K562 (cell line): ENCODE data around the gene TRIM37. TPM values are rescaled to one million over a fixed set of nuclear protein-coding genes. Genes with fewer than 3 reads are reported as not detected.

Experiments used
- ATAC-seq: fragments of 200-7000 bp; cut with Tn5 transposase; 3 replicates; pipeline ENCODE4 v1.9.1; 2020; ENCODE audit warnings: moderate library complexity
- BruUV-seq: library from RNA; stranded (reverse); fragments of 400-500 nt; replicated peaks from 2 replicates; lab custom pipeline; 2021; lab: Mats Ljungman, UMichigan
- CTCF ChIA-PET: fragments of 300-600 bp; formaldehyde crosslinking; extraction: SDS; loops from one replicate; lab custom pipeline; 2021; ENCODE audit warnings: low intra/inter-chr PET ratio; lab: Yijun Ruan, JAX
- POLR2A ChIA-PET: fragments of 300-600, 350-650 bp; sonication (Branson Sonifier 250); formaldehyde crosslinking; extraction: SDS; loops from one replicate; lab custom pipeline; 2021; ENCODE audit warnings: antibody characterized with exemption, inconsistent platforms; lab: Yijun Ruan, JAX
- DNase-seq, 4 experiments: peaks; one replicate each; pipeline versions ENCODE4 v3.0.0 to v3.0.0-alpha.2; 2011 to 2018; ENCODE audit warnings: low spot score in 3 of 4, mixed read lengths in 3 of 4; ENCODE audit errors: extremely low read depth in 1 of 4
- FAIRE-seq: peaks from 2 replicates; lab custom pipeline; 2011; peaks lifted over from hg19 to GRCh38; lab: Jason Lieb, UNC
- H2AFZ ChIP-seq: 2 replicates; pipeline ENCODE4 v1.6.0; 2011; ENCODE audit warnings: low read depth, low read length, control low read depth, inconsistent platforms
- H3K27ac ChIP-seq: fragments of 200-600 bp; 3 replicates; pipeline ENCODE4 v1.8.0; 2011; ENCODE audit warnings: low read depth, mild to moderate bottlenecking, control low read depth, inconsistent platforms, low read length, moderate library complexity, mixed read lengths; ENCODE audit errors: extremely low read depth
- H3K27me3 ChIP-seq, 2 experiments: fragments of 300-600 bp in 1 of 2; 2 replicates in 1 of 2; 3 replicates in 1 of 2; pipeline versions ENCODE4 v1.6.0 to v1.8.0; 2011; ENCODE audit warnings: inconsistent platforms in 2 of 2, low read length in 2 of 2, mild to moderate bottlenecking in 1 of 2, mixed read lengths in 1 of 2, moderate library complexity in 1 of 2; ENCODE audit not compliant: control insufficient read depth in 2 of 2, insufficient read depth in 2 of 2
- H3K36me3 ChIP-seq: fragments of 300-600 bp; 3 replicates; pipeline ENCODE4 v1.8.0; 2011; ENCODE audit warnings: mild to moderate bottlenecking, low read length, inconsistent platforms; ENCODE audit not compliant: control insufficient read depth, insufficient read depth
- H3K4me1 ChIP-seq, 2 experiments: fragments of 200-600 bp in 1 of 2; replicated peaks in 1 of 2; 2 replicates in 1 of 2; 3 replicates in 1 of 2; pipeline versions ENCODE4 v1.5.1 to v1.8.0; 2011; ENCODE audit warnings: inconsistent platforms in 2 of 2, low read length in 2 of 2, mild to moderate bottlenecking in 1 of 2, mixed read lengths in 1 of 2, moderate library complexity in 1 of 2; ENCODE audit not compliant: control insufficient read depth in 2 of 2, insufficient read depth in 2 of 2
- H3K4me2 ChIP-seq: 2 replicates; pipeline ENCODE4 v1.6.1; 2011; ENCODE audit warnings: low read length, control low read depth, inconsistent platforms, mixed read lengths; ENCODE audit not compliant: insufficient read depth
- H3K4me3 ChIP-seq: fragments of 200-600 bp; sonication (generic), shearing (Covaris generic); 2 replicates; pipeline ENCODE4 v1.5.1; 2016; ENCODE audit warnings: control low read depth, inconsistent platforms
- H3K79me2 ChIP-seq: fragments of 200-600 bp; 3 replicates; pipeline ENCODE4 v1.8.0; 2011; ENCODE audit warnings: low read length, inconsistent platforms; ENCODE audit not compliant: control insufficient read depth, insufficient read depth
- H3K9ac ChIP-seq, 2 experiments: 2 replicates each; pipeline versions ENCODE4 v1.6.0 to v1.6.1; 2011; ENCODE audit warnings: low read depth in 2 of 2, low read length in 2 of 2, control low read depth in 1 of 2, inconsistent platforms in 1 of 2, mild to moderate bottlenecking in 1 of 2, mixed read lengths in 1 of 2; ENCODE audit not compliant: insufficient read depth in 1 of 2
- H3K9me1 ChIP-seq: one replicate; pipeline ENCODE4 v1.6.0; 2011; ENCODE audit warnings: inconsistent platforms, mild to moderate bottlenecking, low read length, moderate library complexity; ENCODE audit not compliant: control insufficient read depth, insufficient read depth
- H3K9me3 ChIP-seq: replicated peaks from 2 replicates; pipeline ENCODE4 v1.5.1; 2011; ENCODE audit warnings: low read depth, low read length, inconsistent platforms; ENCODE audit not compliant: control insufficient read depth, insufficient read depth
- H4K20me1 ChIP-seq: replicated peaks from 2 replicates; pipeline ENCODE4 v1.6.1; 2011; ENCODE audit warnings: low read length, inconsistent platforms, mixed read lengths; ENCODE audit not compliant: control insufficient read depth, insufficient read depth
- CTBP1 ChIP-seq: fragments of 450-650 bp; IDR thresholded peaks from 2 replicates; pipeline ENCODE4 v1.6.1; 2016; ENCODE audit warnings: borderline replicate concordance
- ELK1 ChIP-seq: sonication (generic); formaldehyde crosslinking; IDR thresholded peaks from 2 replicates; pipeline ENCODE4 v1.8.1; 2022; ENCODE audit warnings: missing genetic modification reagents
- HMG20A ChIP-seq: fragments of 450-650 bp; formaldehyde crosslinking; conservative IDR thresholded peaks from 2 replicates; pipeline ENCODE4 v1.4.0; 2020; ENCODE audit warnings: mild to moderate bottlenecking, mixed read lengths
- MYNN ChIP-seq, 2 experiments: sonication (generic); formaldehyde crosslinking in 1 of 2; IDR thresholded peaks; 2 replicates each; pipeline versions ENCODE4 v1.5.0 to v1.6.1; 2016 to 2020; ENCODE audit warnings: antibody characterized with exemption in 1 of 2, missing genetic modification reagents in 1 of 2
- NFE2L1 ChIP-seq: fragments of 450-650 bp; IDR thresholded peaks from 2 replicates; pipeline ENCODE4 v1.6.1; 2016; ENCODE audit warnings: missing genetic modification characterization, low read depth, mild to moderate bottlenecking, missing compliant biosample characterization, moderate library complexity, borderline replicate concordance
- NR1H2 ChIP-seq: sonication (generic); formaldehyde crosslinking; IDR thresholded peaks from 2 replicates; pipeline ENCODE4 v1.4.0; 2020; ENCODE audit warnings: mild to moderate bottlenecking, missing genetic modification reagents
- TBP ChIP-seq: optimal IDR thresholded peaks from 2 replicates; pipeline ENCODE3; 2011; ENCODE audit warnings: low read depth, low read length, improper control_type of control experiment
- THRAP3 ChIP-seq: fragments of 450-650 bp; IDR thresholded peaks from 2 replicates; pipeline ENCODE4 v1.6.1; 2016; ENCODE audit warnings: mild to moderate bottlenecking, inconsistent platforms, borderline replicate concordance
- ZNF561 ChIP-seq: fragments of 450-650 bp; formaldehyde crosslinking; conservative IDR thresholded peaks from 2 replicates; pipeline ENCODE4 v1.4.0; 2020; ENCODE audit warnings: mild to moderate bottlenecking, moderate library complexity
- WGBS: fragments of 100-300 bp; shearing (Covaris generic); methylation state at CpG from one replicate; pipeline ENCODE4 v1.1.6; 2016; ENCODE audit warnings: low coverage, mixed read lengths; ENCODE audit not compliant: insufficient coverage; ENCODE audit errors: missing lambda C conversion rate; 5-methylcytosine and 5-hydroxymethylcytosine counted together
- in situ Hi-C: fragments of 300-500 bp; cut with MboI; formaldehyde crosslinking; loops from 4 replicates; pipeline ENCODE4 v1.15.0; 2018; ENCODE audit warnings: inconsistent platforms, mixed read lengths
- intact Hi-C: fragments of 100-400 bp; cut with micrococcal nuclease; formaldehyde crosslinking; loops from 2 replicates; pipeline ENCODE4 v1.14.2; 2022
- polyA plus RNA-seq, 8 experiments: library from polyadenylated mRNA; depleted of rRNA in 4 of 8; stranded (reverse) in 5 of 8; unstranded in 3 of 8; fragments of >200 nt; fragmentation: Nextera tagmentation in 2 of 8; fragmentation: Illumina TruSeq in 1 of 8; extraction: Ambion mirVana in 2 of 8; extraction: Trizol in 1 of 8; gene quantifications; 2 replicates each; pipeline versions ENCODE4 v1.2.1 to v1.2.3, GENCODE V29; 2011 to 2014; ENCODE audit warnings: inconsistent platforms in 1 of 8, missing spikeins in 1 of 8
- total RNA-seq, 7 experiments: library from RNA; depleted of rRNA in 6 of 7; stranded (reverse); fragments of >200 nt in 6 of 7; fragmentation: Illumina TruSeq in 2 of 7; extraction: Trizol in 2 of 7; gene quantifications; 2 replicates each; pipeline versions ENCODE4 v1.2.1 to v1.2.3, GENCODE V29; 2011 to 2021; ENCODE audit warnings: low replicate concordance in 1 of 7
- TF ChIP-seq, protein P1 (sequence below): sonication (generic); formaldehyde crosslinking; IDR thresholded peaks from 2 replicates; pipeline ENCODE4 v1.4.0; 2020; ENCODE audit warnings: mild to moderate bottlenecking, missing genetic modification reagents

The TRIM37 gene
- total and polyA plus RNA-seq, 9 of the 15 experiments (the other 6 are each of a cell fraction or from before 2014, with no cell fraction given), result 4.5 to 31.4 (median 23.8) TPM

DNA sequence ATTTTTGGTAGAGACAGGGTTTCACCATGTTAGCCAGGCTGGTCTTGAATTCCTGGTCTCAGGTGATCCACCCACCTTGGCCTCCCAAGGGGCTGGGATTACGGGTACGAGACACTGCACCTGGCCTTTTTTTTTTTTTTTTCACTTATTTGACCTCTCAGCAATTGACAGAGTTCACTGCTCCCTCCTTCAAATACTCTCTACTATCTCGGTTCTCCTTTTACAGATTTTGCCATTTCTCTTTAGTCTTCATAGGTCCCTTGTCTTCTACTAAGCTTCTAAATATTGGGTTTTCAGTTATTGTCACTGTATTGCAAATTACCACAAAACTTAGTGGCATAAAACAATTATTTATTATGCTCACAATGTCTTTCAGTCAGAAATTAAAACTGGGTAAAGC is 159.3 kb downstream of the TRIM37 start (continued):
- TF ChIP-seq ZNF561 (no peak), CTBP1 (no peak), NR1H2 (CRISPR knock-in tag) (no peak), TBP (no peak)

DNA sequence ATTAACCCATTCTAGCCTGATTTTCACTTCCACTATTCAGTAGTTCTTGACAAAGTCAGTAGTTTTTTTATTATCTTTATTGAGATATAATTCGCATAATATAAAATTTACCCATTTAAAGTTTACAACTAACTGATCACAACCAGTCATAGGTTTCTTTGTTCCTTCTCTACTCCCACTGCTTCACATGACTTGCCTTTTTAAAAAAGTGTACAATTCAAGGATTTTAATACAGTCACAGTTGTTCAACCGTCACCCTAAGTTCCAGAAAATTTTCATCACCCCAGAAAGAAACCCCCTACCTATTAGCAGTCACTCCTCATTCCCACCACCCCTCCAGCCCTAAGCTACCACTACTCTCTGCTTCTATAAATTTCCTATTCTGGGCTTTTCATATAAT is 162.5 kb downstream of the TRIM37 start:
- intact Hi-C loops, result no loop called here
- no TSS peak for BruUV-seq
- H3K79me2 ChIP-seq, result no peaks in the 10 kb centered on the region
- no peak for TF ChIP-seq HMG20A (CRISPR knock-in tag)
- no peak for TF ChIP-seq THRAP3
- no peak for TF ChIP-seq MYNN (IDR thresholded peaks at IDR 0.05)
- TF ChIP-seq MYNN (CRISPR knock-in tag; IDR thresholded peaks at IDR 0.05), result no peak
- TF ChIP-seq, protein P1, sequence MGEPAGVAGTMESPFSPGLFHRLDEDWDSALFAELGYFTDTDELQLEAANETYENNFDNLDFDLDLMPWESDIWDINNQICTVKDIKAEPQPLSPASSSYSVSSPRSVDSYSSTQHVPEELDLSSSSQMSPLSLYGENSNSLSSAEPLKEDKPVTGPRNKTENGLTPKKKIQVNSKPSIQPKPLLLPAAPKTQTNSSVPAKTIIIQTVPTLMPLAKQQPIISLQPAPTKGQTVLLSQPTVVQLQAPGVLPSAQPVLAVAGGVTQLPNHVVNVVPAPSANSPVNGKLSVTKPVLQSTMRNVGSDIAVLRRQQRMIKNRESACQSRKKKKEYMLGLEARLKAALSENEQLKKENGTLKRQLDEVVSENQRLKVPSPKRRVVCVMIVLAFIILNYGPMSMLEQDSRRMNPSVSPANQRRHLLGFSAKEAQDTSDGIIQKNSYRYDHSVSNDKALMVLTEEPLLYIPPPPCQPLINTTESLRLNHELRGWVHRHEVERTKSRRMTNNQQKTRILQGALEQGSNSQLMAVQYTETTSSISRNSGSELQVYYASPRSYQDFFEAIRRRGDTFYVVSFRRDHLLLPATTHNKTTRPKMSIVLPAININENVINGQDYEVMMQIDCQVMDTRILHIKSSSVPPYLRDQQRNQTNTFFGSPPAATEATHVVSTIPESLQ, result no peak
- TF ChIP-seq NFE2L1 (tag), result no peak
- no peak for TF ChIP-seq ELK1 (CRISPR knock-in tag)

More for the DNA sequence above, 162.5 kb downstream of the TRIM37 start:
- no peak overlapping the region for H3K4me3 ChIP-seq
- WGBS, result 43% methylated on average over 2 of the region's 2 CpGs
- no peak overlapping the region for H3K27ac ChIP-seq
- H3K36me3 ChIP-seq, result no peaks in the 10 kb centered on the region
- no peak overlapping the region for H3K9ac ChIP-seq
- no peaks in the 10 kb centered on the region for H3K4me1 ChIP-seq
- in situ Hi-C loops, result no loop called here
- H3K27me3 ChIP-seq, result no peaks in the 10 kb centered on the region
- H3K4me2 ChIP-seq, result no peak overlapping the region
- no peak for ATAC-seq
- peaks cover 2% of the 10 kb centered on the region; the same call in 1 of the 2 replicates for H3K9me3 ChIP-seq
- H4K20me1 ChIP-seq, result no peaks in the 10 kb centered on the region
- ChIA-PET CTCF (no interaction called here), POLR2A (no interaction called here)
- no peak overlapping the region for H2AFZ ChIP-seq
- no peak for FAIRE-seq
- H3K9me1 ChIP-seq, result no peaks in the 10 kb centered on the region
- no peak for DNase-seq
